HG02870 (cell line): ENCODE data around the gene MEF2C.
"Not testable (repeated sequence)": the region's sequence is repeated elsewhere in the genome, so short reads cannot be mapped to it uniquely, and the experiment has no call there.

Source experiments
- ATAC-seq: cut with Tn5 transposase; IDR thresholded peaks from one replicate; pipeline ENCODE4 v1.9.1; 2021; ENCODE audit warnings: mild to moderate bottlenecking, moderate library complexity; ENCODE audit not compliant: unreplicated experiment

The MEF2C gene

GRCh38 chr5:88883059-88883835 is at the start of gene MEF2C:
MEF2C (minus strand) TSS chr5:88883184; CDS start chr5:88823788, 59,396 bp downstream.
- peak; percentile 34 for ATAC-seq

GRCh38 chr5:88932541-88932940 is 49.6 kb upstream of the MEF2C start:
- no peak for ATAC-seq

GRCh38 chr5:88930335-88930734 is 47.4 kb upstream of the MEF2C start:
- ATAC-seq, result no peak

GRCh38 chr5:88929385-88929784 is 46.4 kb upstream of the MEF2C start:
- ATAC-seq, result no peak

GRCh38 chr5:88926774-88927173 is 43.8 kb upstream of the MEF2C start:
- ATAC-seq, result no peak

GRCh38 chr5:88925692-88926490 is 42.9 kb upstream of the MEF2C start:
- ATAC-seq, result no peak

- no peak for ATAC-seq
Measured at GRCh38 chr5:88924330-88924657, 41.3 kb upstream of the MEF2C start.

GRCh38 chr5:88923623-88924329 is 40.8 kb upstream of the MEF2C start:
- no peak for ATAC-seq

- ATAC-seq, result not testable (repeated sequence)
Measured at GRCh38 chr5:88912743-88913142, 29.8 kb upstream of the MEF2C start.

GRCh38 chr5:88911059-88911572 is 28.1 kb upstream of the MEF2C start:
- ATAC-seq, result not testable (repeated sequence)

- ATAC-seq, result not testable (repeated sequence)
Measured at GRCh38 chr5:88904478-88904877, 21.5 kb upstream of the MEF2C start.

GRCh38 chr5:88903966-88904365 is 21.0 kb upstream of the MEF2C start:
- not testable (repeated sequence) for ATAC-seq

GRCh38 chr5:88901077-88901476 is 18.1 kb upstream of the MEF2C start:
- not testable (repeated sequence) for ATAC-seq

GRCh38 chr5:88899096-88899737 is 16.2 kb upstream of the MEF2C start:
- ATAC-seq, result peak; percentile 75

- no peak for ATAC-seq
Measured at GRCh38 chr5:88897748-88898147, 14.8 kb upstream of the MEF2C start.

- no peak for ATAC-seq
Measured at GRCh38 chr5:88895681-88896501, 12.9 kb upstream of the MEF2C start.

- ATAC-seq, result no peak
Measured at GRCh38 chr5:88892669-88893068, 9.7 kb upstream of the MEF2C start.

- ATAC-seq, result no peak
Measured at GRCh38 chr5:88890070-88890781, 7.2 kb upstream of the MEF2C start.
